Tibial nerve (tissue), 4 donors: ENCODE results near the gene AMOTL1. TPM values are rescaled to one million over a fixed set of nuclear protein-coding genes. Genes with fewer than 3 reads are reported as not detected.

Experiments
- DNase-seq, 2 donors: peaks; one replicate each; pipeline ENCODE4 v3.0.0-alpha.2; 2019; ENCODE audit warnings: low spot score in 2 of 2
- H3K27ac ChIP-seq, 4 donors: fragments of 200-600 bp; sonication (generic) in 3 of 4; one replicate each; pipeline ENCODE4 v1.5.1; 2017 to 2019; ENCODE audit warnings: mild to moderate bottlenecking in 1 of 4
- H3K27me3 ChIP-seq, 2 donors: fragments of 200-600 bp; sonication (generic) in 1 of 2; one replicate each; pipeline versions ENCODE4 v1.5.1 to v1.6.0; 2017 to 2019
- H3K36me3 ChIP-seq, 3 donors: fragments of 200-600 bp; sonication (generic); one replicate each; pipeline ENCODE4 v1.5.1; 2018 to 2019
- H3K4me1 ChIP-seq, 4 donors: fragments of 200-600 bp; sonication (generic) in 3 of 4; one replicate each; pipeline ENCODE4 v1.5.1; 2017 to 2019
- H3K4me3 ChIP-seq, 4 donors: fragments of 200-600 bp; sonication (generic) in 3 of 4; one replicate each; pipeline ENCODE4 v1.5.1; 2017 to 2019; ENCODE audit warnings: mild to moderate bottlenecking in 1 of 4, moderate library complexity in 1 of 4
- H3K9me3 ChIP-seq, 4 donors: fragments of 200-600 bp; sonication (generic) in 3 of 4; one replicate each; pipeline ENCODE4 v1.5.1; 2017 to 2019
- EP300 ChIP-seq, 2 donors: sonication (generic); formaldehyde crosslinking; IDR thresholded peaks; one replicate each; pipeline ENCODE4 v1.6.1; 2017; ENCODE audit warnings: antibody characterized with exemption in 2 of 2, mild to moderate bottlenecking in 1 of 2
- POLR2A ChIP-seq, 2 donors: fragments of 450-650 bp; IDR thresholded peaks; one replicate each; pipeline ENCODE4 v1.6.1; 2017; ENCODE audit warnings: antibody characterized with exemption in 2 of 2, mild to moderate bottlenecking in 2 of 2, moderate library complexity in 2 of 2
- WGBS, 2 donors: methylation state at CpG; one replicate each; pipeline ENCODE4 v1.1.5; 2018; 5-methylcytosine and 5-hydroxymethylcytosine counted together
- total RNA-seq, 4 donors: library from RNA; depleted of rRNA; stranded (reverse); fragments of >200 nt; gene quantifications; one replicate each; pipeline ENCODE4 v1.1.0, GENCODE V29; 2016
- TF ChIP-seq, protein P1 (sequence below), 5 experiments: fragments of 200-600 bp in 3 of 5; fragments of 450-650 bp in 2 of 5; sonication (generic) in 3 of 5; IDR thresholded peaks; one replicate each; pipeline ENCODE4 v1.5.1; 2016 to 2019; ENCODE audit warnings: antibody characterized with exemption in 5 of 5, mild to moderate bottlenecking in 3 of 5, moderate library complexity in 2 of 5

AMOTL1 gene, protein sequence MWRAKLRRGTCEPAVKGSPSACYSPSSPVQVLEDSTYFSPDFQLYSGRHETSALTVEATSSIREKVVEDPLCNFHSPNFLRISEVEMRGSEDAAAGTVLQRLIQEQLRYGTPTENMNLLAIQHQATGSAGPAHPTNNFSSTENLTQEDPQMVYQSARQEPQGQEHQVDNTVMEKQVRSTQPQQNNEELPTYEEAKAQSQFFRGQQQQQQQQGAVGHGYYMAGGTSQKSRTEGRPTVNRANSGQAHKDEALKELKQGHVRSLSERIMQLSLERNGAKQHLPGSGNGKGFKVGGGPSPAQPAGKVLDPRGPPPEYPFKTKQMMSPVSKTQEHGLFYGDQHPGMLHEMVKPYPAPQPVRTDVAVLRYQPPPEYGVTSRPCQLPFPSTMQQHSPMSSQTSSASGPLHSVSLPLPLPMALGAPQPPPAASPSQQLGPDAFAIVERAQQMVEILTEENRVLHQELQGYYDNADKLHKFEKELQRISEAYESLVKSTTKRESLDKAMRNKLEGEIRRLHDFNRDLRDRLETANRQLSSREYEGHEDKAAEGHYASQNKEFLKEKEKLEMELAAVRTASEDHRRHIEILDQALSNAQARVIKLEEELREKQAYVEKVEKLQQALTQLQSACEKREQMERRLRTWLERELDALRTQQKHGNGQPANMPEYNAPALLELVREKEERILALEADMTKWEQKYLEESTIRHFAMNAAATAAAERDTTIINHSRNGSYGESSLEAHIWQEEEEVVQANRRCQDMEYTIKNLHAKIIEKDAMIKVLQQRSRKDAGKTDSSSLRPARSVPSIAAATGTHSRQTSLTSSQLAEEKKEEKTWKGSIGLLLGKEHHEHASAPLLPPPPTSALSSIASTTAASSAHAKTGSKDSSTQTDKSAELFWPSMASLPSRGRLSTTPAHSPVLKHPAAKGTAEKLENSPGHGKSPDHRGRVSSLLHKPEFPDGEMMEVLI
- total RNA-seq, result 10 to 100 TPM; 46.5 to 58.0 (median 51.9) TPM

DNA sequence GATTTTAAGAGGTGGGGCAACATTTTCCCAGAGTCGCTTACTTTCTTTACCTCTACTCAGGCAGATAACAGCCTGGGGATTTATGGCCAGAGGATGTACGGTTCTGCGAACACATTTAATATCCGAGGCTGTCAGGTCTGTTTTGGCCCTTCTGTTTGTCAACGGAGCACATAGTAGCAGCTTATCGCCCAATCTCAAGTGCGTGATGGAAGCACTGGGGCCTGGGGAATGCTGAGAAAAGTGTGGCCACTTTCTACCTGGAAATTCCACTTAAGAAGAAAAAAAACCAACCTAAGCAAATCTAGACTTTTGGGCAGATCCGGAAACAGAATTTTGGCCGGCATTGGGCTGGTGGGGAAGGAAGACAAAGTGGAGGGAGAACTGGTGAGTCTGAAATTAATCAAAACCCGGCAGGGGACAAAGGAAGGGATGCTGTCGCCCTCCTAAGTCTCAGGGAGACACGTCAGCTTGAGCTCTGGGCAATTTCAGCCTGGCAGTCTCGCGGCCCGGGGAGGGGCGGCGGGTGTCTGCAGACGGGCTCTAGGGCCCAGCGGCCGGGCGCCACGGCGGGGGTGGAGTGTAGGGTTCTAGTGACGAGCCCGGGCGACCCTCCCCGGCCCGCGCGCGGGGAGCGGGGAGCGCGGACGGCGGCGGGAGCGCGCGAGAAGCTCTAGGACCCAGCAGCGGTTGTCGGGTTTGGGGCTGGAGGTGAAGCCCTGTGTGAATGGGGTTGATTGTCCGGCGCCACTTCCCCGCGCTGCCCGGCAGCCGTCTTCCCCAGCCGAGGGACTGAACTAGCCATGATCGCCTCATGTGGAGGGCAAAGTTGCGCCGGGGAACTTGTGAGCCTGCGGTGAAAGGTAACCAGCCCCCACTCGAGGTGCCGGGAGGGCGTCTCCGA lies at the start of gene AMOTL1:
AMOTL1 (plus strand) TSS at position 656 of the 901 bp plus-strand sequence; CDS start at position 812, 156 bp downstream.
- Histone ChIP-seq H3K4me3 (peak within 1 kb of the TSS; percentile 63 to 92 (median 82)), H3K9me3 (no peaks in the 10 kb centered on the region), H3K4me1 (peaks cover 0 to 25% (median 9%) of the 10 kb centered on the region in 4 donors), H3K27me3 (no peaks in the 10 kb centered on the region), H3K36me3 (no peaks in the 10 kb centered on the region), H3K27ac (peak within 1 kb of the TSS; percentile 88 to 97 (median 96))
- DNase-seq, result peak; percentile 78 to 80
- TF ChIP-seq POLR2A (IDR thresholded peaks at IDR 0.05), result peak; percentile 53 to 80
- TF ChIP-seq, protein P1, sequence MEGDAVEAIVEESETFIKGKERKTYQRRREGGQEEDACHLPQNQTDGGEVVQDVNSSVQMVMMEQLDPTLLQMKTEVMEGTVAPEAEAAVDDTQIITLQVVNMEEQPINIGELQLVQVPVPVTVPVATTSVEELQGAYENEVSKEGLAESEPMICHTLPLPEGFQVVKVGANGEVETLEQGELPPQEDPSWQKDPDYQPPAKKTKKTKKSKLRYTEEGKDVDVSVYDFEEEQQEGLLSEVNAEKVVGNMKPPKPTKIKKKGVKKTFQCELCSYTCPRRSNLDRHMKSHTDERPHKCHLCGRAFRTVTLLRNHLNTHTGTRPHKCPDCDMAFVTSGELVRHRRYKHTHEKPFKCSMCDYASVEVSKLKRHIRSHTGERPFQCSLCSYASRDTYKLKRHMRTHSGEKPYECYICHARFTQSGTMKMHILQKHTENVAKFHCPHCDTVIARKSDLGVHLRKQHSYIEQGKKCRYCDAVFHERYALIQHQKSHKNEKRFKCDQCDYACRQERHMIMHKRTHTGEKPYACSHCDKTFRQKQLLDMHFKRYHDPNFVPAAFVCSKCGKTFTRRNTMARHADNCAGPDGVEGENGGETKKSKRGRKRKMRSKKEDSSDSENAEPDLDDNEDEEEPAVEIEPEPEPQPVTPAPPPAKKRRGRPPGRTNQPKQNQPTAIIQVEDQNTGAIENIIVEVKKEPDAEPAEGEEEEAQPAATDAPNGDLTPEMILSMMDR (IDR thresholded peaks at IDR 0.05), result peak in 3 of 5 experiments; percentile 5 to 32 (median 8)
- TF ChIP-seq EP300 (IDR thresholded peaks at IDR 0.05), result peak in 1 of 2 donors; percentile 73
- WGBS, 2 donors, result 6 to 15% methylated on average over 23 to 48 of the region's 57 CpGs

- WGBS, 2 donors, result 85 to 88% methylated on average over 3 of the region's 3 CpGs
- Histone ChIP-seq H3K4me3 (no peak overlapping the region), H3K9me3 (peaks cover 0 to 4% (median 0%) of the 10 kb centered on the region in 4 donors), H3K36me3 (no peaks in the 10 kb centered on the region), H3K27me3 (no peaks in the 10 kb centered on the region), H3K4me1 (no peaks in the 10 kb centered on the region), H3K27ac (no peak overlapping the region)
- TF ChIP-seq POLR2A (IDR thresholded peaks at IDR 0.05) (no peak), EP300 (IDR thresholded peaks at IDR 0.05) (no peak)
- TF ChIP-seq, protein P1 (IDR thresholded peaks at IDR 0.05), result no peak
- no peak for DNase-seq
Observed at GRCh38 chr11:94719876-94720275, 48.3 kb upstream of the AMOTL1 start.

DNA sequence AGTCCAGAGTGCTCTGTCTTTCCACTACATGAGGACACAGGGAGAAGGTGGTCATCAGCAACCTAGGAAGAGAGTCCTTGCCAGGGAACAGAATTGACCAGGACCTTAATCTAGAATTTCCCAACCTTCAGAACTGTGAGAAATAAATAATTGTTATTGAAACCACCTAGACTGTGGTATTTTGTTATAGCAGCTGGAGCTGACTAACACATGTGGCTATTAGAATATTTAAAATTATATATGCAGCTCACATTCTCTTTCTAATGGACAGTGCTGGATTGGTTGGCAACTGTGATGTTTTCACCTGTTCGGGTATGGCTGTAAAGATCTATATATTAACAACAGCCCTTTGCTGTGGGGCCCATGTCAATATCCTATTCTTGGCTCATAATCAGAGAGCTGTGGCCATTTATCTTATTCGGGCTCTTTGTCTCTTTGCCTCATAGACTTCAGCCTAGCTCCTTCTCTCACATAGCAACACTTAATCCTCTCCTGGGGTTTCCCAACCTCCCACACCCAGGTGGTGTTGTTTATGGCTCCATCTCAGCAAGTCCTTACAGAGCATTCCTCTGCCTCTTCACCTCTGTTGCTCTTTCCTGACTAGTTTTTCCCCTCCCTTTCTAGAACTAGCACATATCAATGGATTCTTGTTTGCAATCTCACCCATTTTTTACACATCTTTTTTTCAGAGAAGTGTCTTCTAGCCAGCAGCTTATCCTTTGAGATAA lies 46.4 kb upstream of the AMOTL1 start:
- 70 to 71% methylated on average over 2 of the region's 2 CpGs for WGBS, 2 donors
- Histone ChIP-seq H3K4me1 (no peaks in the 10 kb centered on the region), H3K27ac (no peak overlapping the region), H3K36me3 (no peaks in the 10 kb centered on the region), H3K27me3 (no peaks in the 10 kb centered on the region), H3K9me3 (peaks cover 0 to 4% (median 0%) of the 10 kb centered on the region in 4 donors), H3K4me3 (no peak overlapping the region)
- no peak for DNase-seq
- TF ChIP-seq POLR2A (IDR thresholded peaks at IDR 0.05) (no peak), EP300 (IDR thresholded peaks at IDR 0.05) (no peak)
- TF ChIP-seq, protein P1 (IDR thresholded peaks at IDR 0.05), result no peak

DNA sequence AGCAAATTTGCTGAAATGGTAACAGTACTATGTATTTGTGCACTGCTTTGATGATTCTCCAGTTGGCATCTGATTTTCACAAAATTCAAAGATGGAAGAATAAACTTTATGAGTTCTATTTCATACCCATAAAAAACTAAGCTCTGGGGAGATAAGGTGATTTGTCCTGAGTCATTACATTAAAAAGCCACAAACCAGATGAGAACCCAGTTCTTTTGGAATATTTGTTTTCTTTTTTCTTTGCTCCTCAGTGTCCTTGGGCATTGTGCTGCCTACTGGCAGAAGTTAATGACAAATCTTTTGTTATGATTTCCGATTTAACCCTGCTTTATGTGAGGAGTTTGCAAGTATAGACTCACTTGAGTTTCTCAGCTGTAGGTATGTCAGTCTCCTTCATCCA lies 45.4 kb upstream of the AMOTL1 start:
- H3K36me3 ChIP-seq, result no peaks in the 10 kb centered on the region
- no peaks in the 10 kb centered on the region for H3K9me3 ChIP-seq
- TF ChIP-seq, protein P1 (IDR thresholded peaks at IDR 0.05), result no peak
- TF ChIP-seq POLR2A (IDR thresholded peaks at IDR 0.05) (no peak), EP300 (IDR thresholded peaks at IDR 0.05) (no peak)
- DNase-seq, result no peak
- WGBS, 2 donors, result 87 to 95% methylated on average over 1 of the region's 1 CpG
- no peaks in the 10 kb centered on the region for H3K4me1 ChIP-seq
- H3K27me3 ChIP-seq, result no peaks in the 10 kb centered on the region
- H3K27ac ChIP-seq, result no peak overlapping the region
- no peak overlapping the region for H3K4me3 ChIP-seq
